HL-60 (cell line): ENCODE data around the gene MACROD1.
A peak's percentile ranks its signal among the peaks of the same experiment; 100 is the strongest.

ENCODE experiments used
- DNase-seq, 2 experiments: peaks; one replicate each; pipeline ENCODE4 v3.0.0-alpha.2; 2010 to 2020; ENCODE audit warnings: low read depth in 1 of 2, low spot score in 1 of 2
- H3K27ac ChIP-seq: fragments of 250-450 bp; sonication (Bioruptor Pico); replicated peaks from 2 replicates; pipeline ENCODE4 v1.5.1; 2020; ENCODE audit warnings: mild to moderate bottlenecking, moderate library complexity
- H3K27me3 ChIP-seq: fragments of 250-450 bp; sonication (Bioruptor Pico); 2 replicates; pipeline ENCODE4 v1.5.1; 2021; ENCODE audit warnings: mild to moderate bottlenecking, moderate library complexity; ENCODE audit not compliant: insufficient read depth, poor library complexity, severe bottlenecking
- H3K4me3 ChIP-seq: replicated peaks from 2 replicates; pipeline ENCODE4 v1.5.1; 2011; ENCODE audit warnings: mild to moderate bottlenecking, control low read depth, low read length; ENCODE audit not compliant: insufficient read depth
- GABPA ChIP-seq: IDR thresholded peaks from 2 replicates; pipeline ENCODE4 v1.6.1; 2012; ENCODE audit warnings: low read depth
- POLR2AphosphoS5 ChIP-seq: IDR thresholded peaks from 2 replicates; pipeline ENCODE4 v1.6.1; 2012; ENCODE audit warnings: low read depth
- SPI1 ChIP-seq: IDR thresholded peaks from 2 replicates; pipeline ENCODE4 v1.6.1; 2012; ENCODE audit warnings: low read depth, mild to moderate bottlenecking, borderline replicate concordance
- TF ChIP-seq, protein P1 (sequence below): IDR thresholded peaks from one replicate; pipeline ENCODE4 v1.5.1; 2011; ENCODE audit warnings: low read length, control low read depth, inconsistent platforms; ENCODE audit not compliant: insufficient read depth
- TF ChIP-seq, protein P2 (sequence below): IDR thresholded peaks from 2 replicates; pipeline ENCODE4 v1.6.1; 2012; ENCODE audit warnings: low read depth; ENCODE audit not compliant: insufficient replicate concordance

MACROD1 gene

DNA sequence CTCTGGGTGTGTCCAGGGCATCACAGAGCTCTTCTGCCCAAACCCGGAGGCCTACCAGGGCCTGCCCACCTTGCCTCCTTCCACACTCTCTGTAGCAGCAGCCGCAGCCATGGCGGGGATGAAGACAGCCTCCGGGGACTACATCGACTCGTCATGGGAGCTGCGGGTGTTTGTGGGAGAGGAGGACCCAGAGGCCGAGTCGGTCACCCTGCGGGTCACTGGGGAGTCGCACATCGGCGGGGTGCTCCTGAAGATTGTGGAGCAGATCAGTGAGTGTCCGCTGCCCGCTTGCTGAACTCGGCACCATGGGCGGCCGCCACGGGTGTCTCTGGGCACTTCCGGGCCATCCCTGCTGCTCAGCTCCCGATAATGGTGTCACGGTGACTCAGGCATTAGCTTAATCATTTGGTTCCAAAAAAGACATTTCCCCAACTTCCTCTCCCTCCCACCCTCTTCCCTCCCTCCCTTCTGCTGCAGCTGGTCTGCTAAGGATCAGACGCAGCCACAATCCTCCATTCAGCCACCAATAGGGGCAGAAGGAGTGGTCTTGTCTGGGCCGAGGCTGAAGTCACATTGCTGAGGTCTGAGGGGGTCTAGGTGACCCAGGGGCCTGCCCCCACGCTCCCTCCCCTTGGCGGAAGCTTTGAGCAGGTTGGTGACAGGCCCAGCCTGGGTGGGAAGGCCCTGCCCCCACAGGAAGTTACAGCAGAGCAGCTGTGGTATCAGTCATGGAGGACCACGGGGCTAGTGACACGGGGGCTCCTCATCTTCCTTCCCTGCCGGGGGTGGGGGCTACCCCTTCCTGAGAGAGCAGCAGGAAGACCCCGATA, 41.6 kb upstream of the MACROD1 start:
- no peaks in the 10 kb centered on the region for H3K27me3 ChIP-seq
- DNase-seq = peak; percentile 85 to 90
- TF ChIP-seq, protein P1, sequence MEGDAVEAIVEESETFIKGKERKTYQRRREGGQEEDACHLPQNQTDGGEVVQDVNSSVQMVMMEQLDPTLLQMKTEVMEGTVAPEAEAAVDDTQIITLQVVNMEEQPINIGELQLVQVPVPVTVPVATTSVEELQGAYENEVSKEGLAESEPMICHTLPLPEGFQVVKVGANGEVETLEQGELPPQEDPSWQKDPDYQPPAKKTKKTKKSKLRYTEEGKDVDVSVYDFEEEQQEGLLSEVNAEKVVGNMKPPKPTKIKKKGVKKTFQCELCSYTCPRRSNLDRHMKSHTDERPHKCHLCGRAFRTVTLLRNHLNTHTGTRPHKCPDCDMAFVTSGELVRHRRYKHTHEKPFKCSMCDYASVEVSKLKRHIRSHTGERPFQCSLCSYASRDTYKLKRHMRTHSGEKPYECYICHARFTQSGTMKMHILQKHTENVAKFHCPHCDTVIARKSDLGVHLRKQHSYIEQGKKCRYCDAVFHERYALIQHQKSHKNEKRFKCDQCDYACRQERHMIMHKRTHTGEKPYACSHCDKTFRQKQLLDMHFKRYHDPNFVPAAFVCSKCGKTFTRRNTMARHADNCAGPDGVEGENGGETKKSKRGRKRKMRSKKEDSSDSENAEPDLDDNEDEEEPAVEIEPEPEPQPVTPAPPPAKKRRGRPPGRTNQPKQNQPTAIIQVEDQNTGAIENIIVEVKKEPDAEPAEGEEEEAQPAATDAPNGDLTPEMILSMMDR = no peak
- TF ChIP-seq SPI1 = peak; percentile 85
- peak; percentile 56 for TF ChIP-seq GABPA
- no peak; the same call in none of the 2 replicates for TF ChIP-seq POLR2AphosphoS5
- TF ChIP-seq, protein P2, sequence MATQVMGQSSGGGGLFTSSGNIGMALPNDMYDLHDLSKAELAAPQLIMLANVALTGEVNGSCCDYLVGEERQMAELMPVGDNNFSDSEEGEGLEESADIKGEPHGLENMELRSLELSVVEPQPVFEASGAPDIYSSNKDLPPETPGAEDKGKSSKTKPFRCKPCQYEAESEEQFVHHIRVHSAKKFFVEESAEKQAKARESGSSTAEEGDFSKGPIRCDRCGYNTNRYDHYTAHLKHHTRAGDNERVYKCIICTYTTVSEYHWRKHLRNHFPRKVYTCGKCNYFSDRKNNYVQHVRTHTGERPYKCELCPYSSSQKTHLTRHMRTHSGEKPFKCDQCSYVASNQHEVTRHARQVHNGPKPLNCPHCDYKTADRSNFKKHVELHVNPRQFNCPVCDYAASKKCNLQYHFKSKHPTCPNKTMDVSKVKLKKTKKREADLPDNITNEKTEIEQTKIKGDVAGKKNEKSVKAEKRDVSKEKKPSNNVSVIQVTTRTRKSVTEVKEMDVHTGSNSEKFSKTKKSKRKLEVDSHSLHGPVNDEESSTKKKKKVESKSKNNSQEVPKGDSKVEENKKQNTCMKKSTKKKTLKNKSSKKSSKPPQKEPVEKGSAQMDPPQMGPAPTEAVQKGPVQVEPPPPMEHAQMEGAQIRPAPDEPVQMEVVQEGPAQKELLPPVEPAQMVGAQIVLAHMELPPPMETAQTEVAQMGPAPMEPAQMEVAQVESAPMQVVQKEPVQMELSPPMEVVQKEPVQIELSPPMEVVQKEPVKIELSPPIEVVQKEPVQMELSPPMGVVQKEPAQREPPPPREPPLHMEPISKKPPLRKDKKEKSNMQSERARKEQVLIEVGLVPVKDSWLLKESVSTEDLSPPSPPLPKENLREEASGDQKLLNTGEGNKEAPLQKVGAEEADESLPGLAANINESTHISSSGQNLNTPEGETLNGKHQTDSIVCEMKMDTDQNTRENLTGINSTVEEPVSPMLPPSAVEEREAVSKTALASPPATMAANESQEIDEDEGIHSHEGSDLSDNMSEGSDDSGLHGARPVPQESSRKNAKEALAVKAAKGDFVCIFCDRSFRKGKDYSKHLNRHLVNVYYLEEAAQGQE = no peak
- H3K4me3 ChIP-seq = peak overlapping the region; percentile 87
- peak overlapping the region; percentile 89 for H3K27ac ChIP-seq

DNA sequence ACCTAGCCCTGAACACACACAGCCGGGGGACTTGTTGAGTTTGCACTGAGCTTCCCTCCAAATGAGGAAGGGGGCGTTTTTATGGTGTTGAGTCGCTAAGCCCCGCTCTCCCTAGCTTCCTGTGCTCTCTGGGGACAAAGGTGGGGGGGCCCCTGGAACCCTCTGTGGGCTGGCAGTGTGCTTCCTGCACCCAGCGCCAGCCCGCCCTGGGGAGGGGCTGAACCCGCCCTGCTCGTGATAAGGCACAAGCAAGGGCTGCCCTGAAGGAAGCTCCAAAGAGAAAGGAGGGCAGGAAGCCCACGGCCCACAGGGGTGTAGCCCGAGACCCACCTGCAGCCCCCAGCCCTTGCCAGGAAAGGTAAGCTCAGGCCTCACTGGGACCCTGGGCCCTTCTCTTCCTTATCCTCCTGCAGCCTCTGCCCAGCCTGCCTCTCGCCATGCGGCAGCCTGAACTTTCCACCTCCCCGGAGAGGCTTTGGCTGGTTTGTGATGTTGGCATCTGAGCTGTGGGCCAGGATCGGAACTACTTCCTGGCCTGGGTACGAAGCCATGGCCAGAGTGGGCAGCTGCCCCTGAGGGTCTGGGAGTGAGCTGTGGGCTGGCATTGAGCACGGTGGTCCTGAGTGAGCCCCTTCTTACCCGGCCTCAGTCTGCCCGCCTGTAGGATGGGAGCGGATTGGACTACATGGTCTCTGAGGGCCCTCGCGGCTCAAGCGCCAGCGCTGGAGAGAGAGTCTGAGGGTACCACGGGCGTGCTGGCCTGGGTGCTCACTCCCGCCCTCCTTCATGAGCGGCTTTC, 40.7 kb upstream of the MACROD1 start, which contains the start of gene FERMT3:
TSS of gene FERMT3 (plus strand) at position 265 of the 799 bp plus-strand sequence. CDS start 644 bp downstream, outside the sequence.
- TF ChIP-seq, protein P2 = peak; percentile 25
- TF ChIP-seq SPI1 (peak; percentile 81; the same call in 1 of the 2 replicates), POLR2AphosphoS5 (peak; percentile 61; the same call in 1 of the 2 replicates), GABPA (peak; percentile 61)
- TF ChIP-seq, protein P1 = no peak
- DNase-seq = peak; percentile 90 to 95
- H3K4me3 ChIP-seq = peak within 1 kb of the TSS; percentile 87
- H3K27ac ChIP-seq = peak within 1 kb of the TSS; percentile 89
- no peaks in the 10 kb centered on the region for H3K27me3 ChIP-seq

DNA sequence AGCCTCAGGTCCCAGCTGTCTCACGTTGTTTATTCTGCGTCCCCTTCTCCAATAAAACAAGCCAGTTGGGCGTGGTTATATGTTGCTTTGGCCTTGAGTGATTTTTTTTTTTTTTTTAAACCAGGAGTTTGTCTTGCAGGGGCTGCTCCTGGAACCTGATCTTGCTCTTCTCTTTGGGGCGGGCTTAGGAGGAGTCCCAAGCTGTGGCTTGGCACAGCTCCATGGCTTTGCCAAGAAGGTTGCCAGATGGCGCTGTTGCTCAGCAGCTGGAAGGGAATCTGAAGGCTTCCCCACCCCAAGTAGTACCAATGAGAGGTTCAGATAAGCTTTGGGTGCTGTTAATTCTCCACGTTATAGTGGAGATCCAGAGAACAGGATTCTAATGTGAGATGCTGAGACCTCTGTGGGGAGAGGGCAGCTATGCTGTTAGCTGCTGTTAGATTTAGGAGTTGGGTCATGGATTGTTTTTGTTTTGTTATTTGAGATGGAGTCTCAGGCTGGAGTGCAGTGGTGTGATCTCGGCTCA, 38.6 kb upstream of the MACROD1 start:
- no peaks in the 10 kb centered on the region for H3K27me3 ChIP-seq
- H3K27ac ChIP-seq = peak overlapping the region; percentile 89
- peak; percentile 84 to 94 for DNase-seq
- TF ChIP-seq, protein P2 = no peak
- TF ChIP-seq, protein P1 = peak; percentile 86
- TF ChIP-seq SPI1 (peak; percentile 4; the same call in 1 of the 2 replicates), POLR2AphosphoS5 (peak; percentile 93), GABPA (no peak)
- no peak overlapping the region for H3K4me3 ChIP-seq
